GM23338 (cell line): ENCODE results near the gene ATG2B. TPM values are rescaled to one million over a fixed set of nuclear protein-coding genes. Genes with fewer than 3 reads are reported as not detected.

Experiments used
- ATAC-seq: fragments of 200-7000 bp; cut with Tn5 transposase; 3 replicates; pipeline ENCODE4 v1.9.1; 2020
- DNase-seq: peaks from one replicate; pipeline ENCODE4 v3.0.0-alpha.2; 2015; ENCODE audit warnings: low spot score
- H2AFZ ChIP-seq: fragments of 200-600 bp; sonication (generic); 2 replicates; pipeline ENCODE4 v1.8.0; 2016; ENCODE audit warnings: antibody characterized with exemption, mild to moderate bottlenecking, moderate library complexity
- H3F3A ChIP-seq: fragments of 200-600 bp; sonication (generic); replicated peaks from 2 replicates; pipeline ENCODE4 v1.8.0; 2017; ENCODE audit warnings: antibody characterized with exemption, mixed run types, low read depth
- H3K27ac ChIP-seq: fragments of 200-600 bp; sonication (generic); 2 replicates; pipeline ENCODE4 v1.6.1; 2016; ENCODE audit warnings: low read depth
- H3K27me3 ChIP-seq: fragments of 200-600 bp; sonication (generic); 2 replicates; pipeline ENCODE4 v1.8.0; 2016; ENCODE audit warnings: mild to moderate bottlenecking, mixed run types, moderate library complexity; ENCODE audit not compliant: insufficient read depth
- H3K36me3 ChIP-seq: fragments of 200-600 bp; sonication (generic); 2 replicates; pipeline ENCODE4 v1.8.0; 2016; ENCODE audit warnings: mild to moderate bottlenecking; ENCODE audit not compliant: insufficient read depth
- H3K4me1 ChIP-seq: fragments of 200-600 bp; sonication (generic); 2 replicates; pipeline ENCODE4 v1.8.0; 2016; ENCODE audit warnings: mild to moderate bottlenecking, moderate library complexity; ENCODE audit not compliant: insufficient read depth
- H3K4me2 ChIP-seq: fragments of 200-600 bp; sonication (generic); 2 replicates; pipeline ENCODE4 v1.7.1; 2017; ENCODE audit warnings: mixed run types
- H3K4me3 ChIP-seq: fragments of 200-600 bp; sonication (generic); 2 replicates; pipeline ENCODE4 v1.6.1; 2016; ENCODE audit warnings: mixed run types
- H3K79me2 ChIP-seq: fragments of 200-600 bp; sonication (generic); replicated peaks from 2 replicates; pipeline ENCODE4 v1.8.0; 2017; ENCODE audit warnings: mild to moderate bottlenecking; ENCODE audit not compliant: insufficient read depth
- H3K9me2 ChIP-seq: fragments of 200-600 bp; sonication (generic); 2 replicates; pipeline ENCODE4 v1.8.0; 2017; ENCODE audit not compliant: insufficient read depth
- H4K20me1 ChIP-seq: fragments of 200-600 bp; sonication (generic); replicated peaks from 2 replicates; pipeline ENCODE4 v1.8.0; 2017; ENCODE audit warnings: mild to moderate bottlenecking; ENCODE audit not compliant: insufficient read depth
- H3K27ac Mint-ChIP-seq: 2 replicates; pipeline ENCODE4 v1.8.0; 2020; ENCODE audit warnings: inconsistent platforms, mild to moderate bottlenecking, moderate library complexity, mixed read lengths
- H3K27me3 Mint-ChIP-seq: 3 replicates; pipeline ENCODE4 v1.8.0; 2022; ENCODE audit warnings: low read depth, mild to moderate bottlenecking, moderate library complexity, mixed read lengths, inconsistent platforms; ENCODE audit not compliant: insufficient read depth, poor library complexity
- H3K36me3 Mint-ChIP-seq: 3 replicates; pipeline ENCODE4 v1.8.0; 2021; ENCODE audit warnings: low read depth, mild to moderate bottlenecking, inconsistent platforms, moderate library complexity, mixed read lengths
- H3K4me1 Mint-ChIP-seq: 3 replicates; pipeline ENCODE4 v1.8.0; 2020; ENCODE audit warnings: mild to moderate bottlenecking, inconsistent platforms, mixed read lengths
- H3K4me3 Mint-ChIP-seq: 3 replicates; pipeline ENCODE4 v1.8.0; 2021; ENCODE audit warnings: moderate library complexity, mild to moderate bottlenecking, inconsistent platforms, mixed read lengths
- H3K9me3 Mint-ChIP-seq: 3 replicates; pipeline ENCODE4 v1.8.0; 2020; ENCODE audit warnings: moderate library complexity, mild to moderate bottlenecking, inconsistent platforms, mixed read lengths
- EZH2 ChIP-seq: fragments of 200-600 bp; sonication (generic); IDR thresholded peaks from one replicate; pipeline ENCODE4 v1.8.0; 2017; ENCODE audit warnings: antibody characterized with exemption, mild to moderate bottlenecking, low read depth; ENCODE audit not compliant: unreplicated experiment
- EZH2phosphoT487 ChIP-seq: fragments of 200-600 bp; sonication (generic); IDR thresholded peaks from one replicate; pipeline ENCODE4 v1.8.1; 2018; ENCODE audit warnings: antibody characterized with exemption; ENCODE audit not compliant: unreplicated experiment
- JUNB ChIP-seq: IDR thresholded peaks from one replicate; pipeline ENCODE4 v1.6.1; 2016; ENCODE audit warnings: antibody characterized with exemption; ENCODE audit not compliant: unreplicated experiment
- STAT1 ChIP-seq: IDR thresholded peaks from one replicate; pipeline ENCODE4 v1.6.1; 2016; ENCODE audit warnings: antibody characterized with exemption; ENCODE audit not compliant: unreplicated experiment
- ZNF114 ChIP-seq: fragments of 250-450 bp; sonication (Bioruptor Pico); IDR thresholded peaks from 2 replicates; pipeline ENCODE4 v1.5.0; 2020; ENCODE audit warnings: mild to moderate bottlenecking, moderate library complexity
- polyA plus RNA-seq: library from polyadenylated mRNA; unstranded; fragments of >200 nt; fragmentation: Nextera tagmentation; extraction: Ambion mirVana; gene quantifications from 2 replicates; pipeline ENCODE4 v1.2.1, GENCODE V29; 2016
- total RNA-seq: library from RNA; depleted of rRNA; stranded (reverse); fragments of >200 nt; shearing (Covaris generic); gene quantifications from 2 replicates; pipeline ENCODE4 v1.2.3, GENCODE V29; 2014
- TF ChIP-seq, protein P1 (sequence below): IDR thresholded peaks from 2 replicates; pipeline ENCODE4 v1.6.1; 2016; ENCODE audit warnings: antibody characterized with exemption
- TF ChIP-seq, protein P2 (sequence below): fragments of 250-450 bp; sonication (Bioruptor Pico); IDR thresholded peaks from 2 replicates; pipeline ENCODE4 v1.5.0; 2020; ENCODE audit warnings: mild to moderate bottlenecking, moderate library complexity
- TF ChIP-seq, protein P3 (sequence below), 2 experiments: fragments of 200-600 bp in 1 of 2; sonication (generic) in 1 of 2; conservative IDR thresholded peaks; 2 replicates each; pipeline versions ENCODE4 v1.5.1 to v1.6.1; 2016 to 2017; ENCODE audit warnings: antibody characterized with exemption in 2 of 2, low read depth in 2 of 2, mild to moderate bottlenecking in 2 of 2, moderate library complexity in 1 of 2
- TF ChIP-seq, protein P4 (sequence below): IDR thresholded peaks from one replicate; pipeline ENCODE4 v1.6.1; 2018; ENCODE audit warnings: antibody characterized with exemption; ENCODE audit not compliant: unreplicated experiment

Gene ATG2B
- total and polyA plus RNA-seq, 2 experiments from 2014 or later = 3.8 to 15.4 TPM

DNA sequence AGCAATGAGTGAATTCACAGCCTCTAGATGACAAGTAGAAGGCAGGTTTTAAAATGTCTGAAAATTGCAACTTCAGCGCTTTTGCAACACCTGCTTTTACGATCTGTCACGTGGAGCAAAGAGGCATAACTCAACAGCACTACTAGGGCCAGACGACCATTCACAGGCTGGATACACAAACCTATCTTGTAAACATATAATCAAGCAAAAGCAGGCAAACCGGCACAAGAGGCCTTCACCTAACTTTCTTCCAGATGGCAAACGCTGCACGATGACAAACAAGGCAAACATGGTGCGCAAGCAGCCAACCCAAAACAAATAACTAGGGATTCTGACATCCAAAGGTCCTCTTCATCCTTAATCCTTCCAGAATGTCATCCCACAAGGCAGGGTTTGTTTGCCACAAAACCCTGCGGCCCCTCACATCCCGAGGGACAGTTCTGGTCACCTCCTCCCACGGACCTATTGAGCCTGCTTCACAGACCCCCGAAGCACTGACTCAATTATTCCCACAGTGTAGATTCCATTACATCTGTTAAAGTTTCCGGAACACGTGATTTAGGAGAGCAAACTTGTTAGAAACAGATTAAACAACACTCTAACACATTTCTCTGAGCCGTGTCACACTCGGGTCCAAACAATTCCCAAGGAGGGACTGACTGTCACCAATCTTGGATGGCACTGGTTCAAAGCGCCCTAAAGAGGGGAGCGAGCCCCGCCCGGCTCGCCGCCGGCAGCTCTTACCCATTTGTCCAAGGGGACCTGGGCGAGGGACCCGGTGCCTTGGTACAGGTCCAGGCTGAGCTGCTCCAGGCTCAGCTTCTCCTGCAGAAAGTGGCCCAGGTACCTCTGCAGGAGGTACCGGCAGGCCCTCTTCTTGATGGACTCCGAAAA lies 823 bp downstream of the ATG2B start (continued):
- TF ChIP-seq, protein P1, sequence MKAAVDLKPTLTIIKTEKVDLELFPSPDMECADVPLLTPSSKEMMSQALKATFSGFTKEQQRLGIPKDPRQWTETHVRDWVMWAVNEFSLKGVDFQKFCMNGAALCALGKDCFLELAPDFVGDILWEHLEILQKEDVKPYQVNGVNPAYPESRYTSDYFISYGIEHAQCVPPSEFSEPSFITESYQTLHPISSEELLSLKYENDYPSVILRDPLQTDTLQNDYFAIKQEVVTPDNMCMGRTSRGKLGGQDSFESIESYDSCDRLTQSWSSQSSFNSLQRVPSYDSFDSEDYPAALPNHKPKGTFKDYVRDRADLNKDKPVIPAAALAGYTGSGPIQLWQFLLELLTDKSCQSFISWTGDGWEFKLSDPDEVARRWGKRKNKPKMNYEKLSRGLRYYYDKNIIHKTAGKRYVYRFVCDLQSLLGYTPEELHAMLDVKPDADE = no peak
- no peak for TF ChIP-seq ZNF114 (CRISPR knock-in tag)
- no peak for TF ChIP-seq STAT1

DNA sequence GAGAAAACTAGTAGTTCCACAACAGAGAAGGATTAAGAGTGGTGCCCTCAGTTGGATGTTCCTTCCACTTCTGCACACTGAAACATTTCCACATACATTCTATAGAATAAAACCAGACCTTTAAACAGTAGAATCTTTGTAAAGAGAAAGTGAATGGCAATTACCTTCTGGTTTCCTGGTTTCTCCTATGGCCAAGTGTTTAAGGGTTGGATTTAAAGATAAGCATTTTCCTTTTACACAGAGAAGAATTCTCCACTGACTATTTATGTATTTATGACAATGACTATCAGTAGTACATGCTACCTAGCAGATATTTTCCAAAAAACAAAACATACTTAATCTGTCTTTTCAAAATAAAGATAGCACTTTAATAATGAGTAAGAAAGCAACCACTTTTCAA lies 3.2 kb downstream of the ATG2B start:
- DNase-seq = no peak
- ATAC-seq = no peak
- H3K9me2 ChIP-seq = no peaks in the 10 kb centered on the region
- Mint-ChIP-seq H3K36me3 (peaks cover 4% of the 10 kb centered on the region; the same call in 2 of the 3 replicates), H3K4me3 (no peak overlapping the region), H3K27me3 (no peaks in the 10 kb centered on the region), H3K9me3 (no peaks in the 10 kb centered on the region; the same call in 2 of the 3 replicates), H3K27ac (no peak overlapping the region), H3K4me1 (peaks cover 52% of the 10 kb centered on the region)
- no peak overlapping the region for H2AFZ ChIP-seq
- H3K4me2 ChIP-seq = no peak overlapping the region
- no peaks in the 10 kb centered on the region for H3K27me3 ChIP-seq
- peaks cover 11% of the 10 kb centered on the region for H4K20me1 ChIP-seq
- no peak overlapping the region for H3K27ac ChIP-seq
- no peaks in the 10 kb centered on the region for H3F3A ChIP-seq
- peaks cover 41% of the 10 kb centered on the region for H3K4me1 ChIP-seq
- no peaks in the 10 kb centered on the region for H3K36me3 ChIP-seq
- H3K79me2 ChIP-seq = peaks cover 77% of the 10 kb centered on the region
- no peak overlapping the region for H3K4me3 ChIP-seq
- TF ChIP-seq JUNB (no peak), EZH2phosphoT487 (no peak), ZNF114 (CRISPR knock-in tag) (no peak), EZH2 (no peak), STAT1 (no peak)
- TF ChIP-seq, protein P2, sequence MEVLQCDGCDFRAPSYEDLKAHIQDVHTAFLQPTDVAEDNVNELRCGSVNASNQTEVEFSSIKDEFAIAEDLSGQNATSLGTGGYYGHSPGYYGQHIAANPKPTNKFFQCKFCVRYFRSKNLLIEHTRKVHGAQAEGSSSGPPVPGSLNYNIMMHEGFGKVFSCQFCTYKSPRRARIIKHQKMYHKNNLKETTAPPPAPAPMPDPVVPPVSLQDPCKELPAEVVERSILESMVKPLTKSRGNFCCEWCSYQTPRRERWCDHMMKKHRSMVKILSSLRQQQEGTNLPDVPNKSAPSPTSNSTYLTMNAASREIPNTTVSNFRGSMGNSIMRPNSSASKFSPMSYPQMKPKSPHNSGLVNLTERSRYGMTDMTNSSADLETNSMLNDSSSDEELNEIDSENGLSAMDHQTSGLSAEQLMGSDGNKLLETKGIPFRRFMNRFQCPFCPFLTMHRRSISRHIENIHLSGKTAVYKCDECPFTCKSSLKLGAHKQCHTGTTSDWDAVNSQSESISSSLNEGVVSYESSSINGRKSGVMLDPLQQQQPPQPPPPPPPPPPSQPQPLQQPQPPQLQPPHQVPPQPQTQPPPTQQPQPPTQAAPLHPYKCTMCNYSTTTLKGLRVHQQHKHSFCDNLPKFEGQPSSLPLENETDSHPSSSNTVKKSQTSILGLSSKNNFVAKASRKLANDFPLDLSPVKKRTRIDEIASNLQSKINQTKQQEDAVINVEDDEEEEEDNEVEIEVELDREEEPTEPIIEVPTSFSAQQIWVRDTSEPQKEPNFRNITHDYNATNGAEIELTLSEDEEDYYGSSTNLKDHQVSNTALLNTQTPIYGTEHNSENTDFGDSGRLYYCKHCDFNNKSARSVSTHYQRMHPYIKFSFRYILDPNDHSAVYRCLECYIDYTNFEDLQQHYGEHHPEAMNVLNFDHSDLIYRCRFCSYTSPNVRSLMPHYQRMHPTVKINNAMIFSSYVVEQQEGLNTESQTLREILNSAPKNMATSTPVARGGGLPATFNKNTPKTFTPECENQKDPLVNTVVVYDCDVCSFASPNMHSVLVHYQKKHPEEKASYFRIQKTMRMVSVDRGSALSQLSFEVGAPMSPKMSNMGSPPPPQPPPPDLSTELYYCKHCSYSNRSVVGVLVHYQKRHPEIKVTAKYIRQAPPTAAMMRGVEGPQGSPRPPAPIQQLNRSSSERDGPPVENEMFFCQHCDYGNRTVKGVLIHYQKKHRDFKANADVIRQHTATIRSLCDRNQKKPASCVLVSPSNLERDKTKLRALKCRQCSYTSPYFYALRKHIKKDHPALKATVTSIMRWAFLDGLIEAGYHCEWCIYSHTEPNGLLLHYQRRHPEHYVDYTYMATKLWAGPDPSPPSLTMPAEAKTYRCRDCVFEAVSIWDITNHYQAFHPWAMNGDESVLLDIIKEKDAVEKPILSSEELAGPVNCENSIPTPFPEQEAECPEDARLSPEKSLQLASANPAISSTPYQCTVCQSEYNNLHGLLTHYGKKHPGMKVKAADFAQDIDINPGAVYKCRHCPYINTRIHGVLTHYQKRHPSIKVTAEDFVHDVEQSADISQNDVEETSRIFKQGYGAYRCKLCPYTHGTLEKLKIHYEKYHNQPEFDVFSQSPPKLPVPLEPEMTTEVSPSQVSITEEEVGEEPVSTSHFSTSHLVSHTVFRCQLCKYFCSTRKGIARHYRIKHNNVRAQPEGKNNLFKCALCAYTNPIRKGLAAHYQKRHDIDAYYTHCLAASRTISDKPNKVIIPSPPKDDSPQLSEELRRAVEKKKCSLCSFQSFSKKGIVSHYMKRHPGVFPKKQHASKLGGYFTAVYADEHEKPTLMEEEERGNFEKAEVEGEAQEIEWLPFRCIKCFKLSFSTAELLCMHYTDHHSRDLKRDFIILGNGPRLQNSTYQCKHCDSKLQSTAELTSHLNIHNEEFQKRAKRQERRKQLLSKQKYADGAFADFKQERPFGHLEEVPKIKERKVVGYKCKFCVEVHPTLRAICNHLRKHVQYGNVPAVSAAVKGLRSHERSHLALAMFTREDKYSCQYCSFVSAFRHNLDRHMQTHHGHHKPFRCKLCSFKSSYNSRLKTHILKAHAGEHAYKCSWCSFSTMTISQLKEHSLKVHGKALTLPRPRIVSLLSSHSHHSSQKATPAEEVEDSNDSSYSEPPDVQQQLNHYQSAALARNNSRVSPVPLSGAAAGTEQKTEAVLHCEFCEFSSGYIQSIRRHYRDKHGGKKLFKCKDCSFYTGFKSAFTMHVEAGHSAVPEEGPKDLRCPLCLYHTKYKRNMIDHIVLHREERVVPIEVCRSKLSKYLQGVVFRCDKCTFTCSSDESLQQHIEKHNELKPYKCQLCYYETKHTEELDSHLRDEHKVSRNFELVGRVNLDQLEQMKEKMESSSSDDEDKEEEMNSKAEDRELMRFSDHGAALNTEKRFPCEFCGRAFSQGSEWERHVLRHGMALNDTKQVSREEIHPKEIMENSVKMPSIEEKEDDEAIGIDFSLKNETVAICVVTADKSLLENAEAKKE (CRISPR knock-in tag) = no peak
- TF ChIP-seq, protein P1 = no peak
- TF ChIP-seq, protein P3, sequence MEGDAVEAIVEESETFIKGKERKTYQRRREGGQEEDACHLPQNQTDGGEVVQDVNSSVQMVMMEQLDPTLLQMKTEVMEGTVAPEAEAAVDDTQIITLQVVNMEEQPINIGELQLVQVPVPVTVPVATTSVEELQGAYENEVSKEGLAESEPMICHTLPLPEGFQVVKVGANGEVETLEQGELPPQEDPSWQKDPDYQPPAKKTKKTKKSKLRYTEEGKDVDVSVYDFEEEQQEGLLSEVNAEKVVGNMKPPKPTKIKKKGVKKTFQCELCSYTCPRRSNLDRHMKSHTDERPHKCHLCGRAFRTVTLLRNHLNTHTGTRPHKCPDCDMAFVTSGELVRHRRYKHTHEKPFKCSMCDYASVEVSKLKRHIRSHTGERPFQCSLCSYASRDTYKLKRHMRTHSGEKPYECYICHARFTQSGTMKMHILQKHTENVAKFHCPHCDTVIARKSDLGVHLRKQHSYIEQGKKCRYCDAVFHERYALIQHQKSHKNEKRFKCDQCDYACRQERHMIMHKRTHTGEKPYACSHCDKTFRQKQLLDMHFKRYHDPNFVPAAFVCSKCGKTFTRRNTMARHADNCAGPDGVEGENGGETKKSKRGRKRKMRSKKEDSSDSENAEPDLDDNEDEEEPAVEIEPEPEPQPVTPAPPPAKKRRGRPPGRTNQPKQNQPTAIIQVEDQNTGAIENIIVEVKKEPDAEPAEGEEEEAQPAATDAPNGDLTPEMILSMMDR (conservative IDR thresholded peaks at IDR 0.05; ENCODE audit: low read depth in 2 of 2) = no peak
- TF ChIP-seq, protein P4, sequence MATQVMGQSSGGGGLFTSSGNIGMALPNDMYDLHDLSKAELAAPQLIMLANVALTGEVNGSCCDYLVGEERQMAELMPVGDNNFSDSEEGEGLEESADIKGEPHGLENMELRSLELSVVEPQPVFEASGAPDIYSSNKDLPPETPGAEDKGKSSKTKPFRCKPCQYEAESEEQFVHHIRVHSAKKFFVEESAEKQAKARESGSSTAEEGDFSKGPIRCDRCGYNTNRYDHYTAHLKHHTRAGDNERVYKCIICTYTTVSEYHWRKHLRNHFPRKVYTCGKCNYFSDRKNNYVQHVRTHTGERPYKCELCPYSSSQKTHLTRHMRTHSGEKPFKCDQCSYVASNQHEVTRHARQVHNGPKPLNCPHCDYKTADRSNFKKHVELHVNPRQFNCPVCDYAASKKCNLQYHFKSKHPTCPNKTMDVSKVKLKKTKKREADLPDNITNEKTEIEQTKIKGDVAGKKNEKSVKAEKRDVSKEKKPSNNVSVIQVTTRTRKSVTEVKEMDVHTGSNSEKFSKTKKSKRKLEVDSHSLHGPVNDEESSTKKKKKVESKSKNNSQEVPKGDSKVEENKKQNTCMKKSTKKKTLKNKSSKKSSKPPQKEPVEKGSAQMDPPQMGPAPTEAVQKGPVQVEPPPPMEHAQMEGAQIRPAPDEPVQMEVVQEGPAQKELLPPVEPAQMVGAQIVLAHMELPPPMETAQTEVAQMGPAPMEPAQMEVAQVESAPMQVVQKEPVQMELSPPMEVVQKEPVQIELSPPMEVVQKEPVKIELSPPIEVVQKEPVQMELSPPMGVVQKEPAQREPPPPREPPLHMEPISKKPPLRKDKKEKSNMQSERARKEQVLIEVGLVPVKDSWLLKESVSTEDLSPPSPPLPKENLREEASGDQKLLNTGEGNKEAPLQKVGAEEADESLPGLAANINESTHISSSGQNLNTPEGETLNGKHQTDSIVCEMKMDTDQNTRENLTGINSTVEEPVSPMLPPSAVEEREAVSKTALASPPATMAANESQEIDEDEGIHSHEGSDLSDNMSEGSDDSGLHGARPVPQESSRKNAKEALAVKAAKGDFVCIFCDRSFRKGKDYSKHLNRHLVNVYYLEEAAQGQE = no peak
